HEK293 (cell line): Measurements from ENCODE around the gene DLG2.

Experiments used
- CTCF ChIA-PET: fragments of 350-600 bp; formaldehyde crosslinking; extraction: SDS; loops from one replicate; lab custom pipeline; 2021; ENCODE audit warnings: antibody characterized with exemption; lab: Yijun Ruan, JAX
- POLR2A ChIA-PET: fragments of 300-600 bp; formaldehyde crosslinking; extraction: SDS; loops from one replicate; lab custom pipeline; 2020; ENCODE audit warnings: antibody characterized with exemption, inconsistent platforms; lab: Yijun Ruan, JAX
- H3K27ac ChIP-seq: fragments of 200-500 bp; sonication (Bioruptor generic); 2 replicates; pipeline ENCODE4 v1.5.1; 2014; ENCODE audit warnings: low read depth, low read length, control low read depth, inconsistent platforms; ENCODE audit errors: extremely low read depth
- H3K36me3 ChIP-seq, 2 experiments: fragments of 200-500 bp in 1 of 2; sonication (Bioruptor generic) in 1 of 2; 1 replicate in 1 of 2; 2 replicates in 1 of 2; pipeline ENCODE4 v1.5.1; 2014 to 2017; ENCODE audit warnings: inconsistent platforms in 2 of 2, low read length in 2 of 2; ENCODE audit not compliant: control insufficient read depth in 2 of 2, insufficient read depth in 1 of 2
- H3K4me1 ChIP-seq: fragments of 200-500 bp; sonication (Bioruptor generic); 2 replicates; pipeline ENCODE4 v1.5.1; 2014; ENCODE audit warnings: mild to moderate bottlenecking, low read length, inconsistent platforms; ENCODE audit not compliant: control insufficient read depth, insufficient read depth
- H3K4me3 ChIP-seq: 2 replicates; pipeline ENCODE4 v1.5.1; 2011; ENCODE audit warnings: low read depth, mild to moderate bottlenecking, control low read depth, low read length, moderate library complexity
- H3K9me3 ChIP-seq: fragments of 200-500 bp; sonication (Bioruptor generic); 2 replicates; pipeline ENCODE4 v1.5.1; 2014; ENCODE audit warnings: low read depth, low read length, inconsistent platforms; ENCODE audit not compliant: control insufficient read depth, insufficient read depth
- HOXD13 ChIP-seq: sonication (generic); formaldehyde crosslinking; IDR thresholded peaks from 2 replicates; pipeline ENCODE4 v1.8.0; 2022; ENCODE audit warnings: missing genetic modification reagents, borderline replicate concordance
- KLF9 ChIP-seq: fragments of 450-650 bp; formaldehyde crosslinking; IDR thresholded peaks from 2 replicates; pipeline ENCODE4 v1.5.1; 2016; ENCODE audit warnings: missing biosample characterization, missing genetic modification characterization, low read depth
- PRDM1 ChIP-seq: fragments of 450-650 bp; formaldehyde crosslinking; IDR thresholded peaks from 2 replicates; pipeline ENCODE4; 2016; ENCODE audit warnings: missing biosample characterization, missing genetic modification characterization
- RBAK ChIP-seq: fragments of 450-650 bp; formaldehyde crosslinking; IDR thresholded peaks from 2 replicates; pipeline ENCODE4 v1.5.1; 2016; ENCODE audit warnings: missing biosample characterization, missing genetic modification characterization
- SP3 ChIP-seq: fragments of 450-650 bp; formaldehyde crosslinking; IDR thresholded peaks from 2 replicates; pipeline ENCODE4 v1.5.1; 2016; ENCODE audit warnings: missing biosample characterization, missing genetic modification characterization
- ZBTB17 ChIP-seq: fragments of 450-650 bp; formaldehyde crosslinking; IDR thresholded peaks from 2 replicates; pipeline ENCODE4 v1.5.1; 2016; ENCODE audit warnings: missing biosample characterization, missing genetic modification characterization
- ZFHX2 ChIP-seq: fragments of 450-650 bp; formaldehyde crosslinking; conservative IDR thresholded peaks from 2 replicates; pipeline ENCODE4 v1.5.1; 2016; ENCODE audit warnings: missing biosample characterization, missing genetic modification characterization
- ZNF10 ChIP-seq: fragments of 450-650 bp; formaldehyde crosslinking; IDR thresholded peaks from 2 replicates; pipeline ENCODE4 v1.5.1; 2017; ENCODE audit warnings: missing biosample characterization, missing genetic modification characterization
- ZNF138 ChIP-seq: fragments of 450-650 bp; formaldehyde crosslinking; IDR thresholded peaks from 2 replicates; pipeline ENCODE4 v1.5.1; 2016; ENCODE audit warnings: missing biosample characterization, missing genetic modification characterization, borderline replicate concordance
- ZNF146 ChIP-seq: fragments of 450-650 bp; formaldehyde crosslinking; IDR thresholded peaks from 2 replicates; pipeline ENCODE4 v1.5.1; 2016; ENCODE audit warnings: missing biosample characterization, missing genetic modification characterization
- ZNF16 ChIP-seq: fragments of 450-650 bp; formaldehyde crosslinking; IDR thresholded peaks from 2 replicates; pipeline ENCODE4 v1.5.1; 2016; ENCODE audit warnings: low read depth, missing biosample characterization, missing genetic modification characterization
- ZNF174 ChIP-seq: fragments of 450-650 bp; formaldehyde crosslinking; IDR thresholded peaks from 2 replicates; pipeline ENCODE4 v1.5.0; 2017; ENCODE audit warnings: missing biosample characterization, mild to moderate bottlenecking, missing genetic modification characterization
- ZNF274 ChIP-seq, 2 experiments: fragments of 200-500 bp in 1 of 2; fragments of 450-650 bp in 1 of 2; sonication (Bioruptor generic) in 1 of 2; formaldehyde crosslinking in 1 of 2; IDR thresholded peaks; 2 replicates each; pipeline versions ENCODE4 v1.5.1 to v1.6.1; 2014 to 2016; ENCODE audit warnings: borderline replicate concordance in 1 of 2, inconsistent platforms in 1 of 2, low read length in 1 of 2, missing biosample characterization in 1 of 2, missing genetic modification characterization in 1 of 2
- ZNF555 ChIP-seq: fragments of 450-650 bp; formaldehyde crosslinking; conservative IDR thresholded peaks from 2 replicates; pipeline ENCODE4 v1.5.1; 2017; ENCODE audit warnings: missing biosample characterization, mild to moderate bottlenecking, missing genetic modification characterization, inconsistent platforms
- ZNF571 ChIP-seq: fragments of 450-650 bp; formaldehyde crosslinking; IDR thresholded peaks from 2 replicates; pipeline ENCODE4 v1.5.0; 2017; ENCODE audit warnings: missing biosample characterization, missing genetic modification characterization
- ZNF629 ChIP-seq: fragments of 450-650 bp; formaldehyde crosslinking; IDR thresholded peaks from 2 replicates; pipeline ENCODE4 v1.5.1; 2017; ENCODE audit warnings: missing biosample characterization, missing genetic modification characterization
- ZNF776 ChIP-seq: fragments of 450-650 bp; formaldehyde crosslinking; IDR thresholded peaks from 2 replicates; pipeline ENCODE4 v1.5.0; 2017; ENCODE audit warnings: missing biosample characterization, missing genetic modification characterization, borderline replicate concordance
- TF ChIP-seq, protein P1 (sequence below): fragments of 450-650 bp; formaldehyde crosslinking; IDR thresholded peaks from 2 replicates; pipeline ENCODE4 v1.5.1; 2016; ENCODE audit warnings: missing biosample characterization, missing genetic modification characterization
- TF ChIP-seq, protein P2 (sequence below): fragments of 450-650 bp; formaldehyde crosslinking; IDR thresholded peaks from 2 replicates; pipeline ENCODE4 v1.5.1; 2016; ENCODE audit warnings: missing biosample characterization, missing genetic modification characterization, low read depth
- TF ChIP-seq, protein P3 (sequence below): fragments of 450-650 bp; formaldehyde crosslinking; IDR thresholded peaks from 2 replicates; pipeline ENCODE4 v1.5.1; 2016; ENCODE audit warnings: missing biosample characterization, missing genetic modification characterization
- TF ChIP-seq, protein P4 (sequence below): fragments of 450-650 bp; formaldehyde crosslinking; IDR thresholded peaks from 2 replicates; pipeline ENCODE4 v1.5.1; 2017; ENCODE audit warnings: missing biosample characterization, missing genetic modification characterization
- TF ChIP-seq, protein P5 (sequence below): fragments of 450-650 bp; formaldehyde crosslinking; IDR thresholded peaks from 2 replicates; pipeline ENCODE4 v1.5.1; 2016; ENCODE audit warnings: missing biosample characterization, missing genetic modification characterization
- TF ChIP-seq, protein P6 (sequence below): IDR thresholded peaks from 2 replicates; pipeline ENCODE4 v1.6.1; 2011; ENCODE audit warnings: mild to moderate bottlenecking, low read depth, low read length, borderline replicate concordance

Gene DLG2

DNA sequence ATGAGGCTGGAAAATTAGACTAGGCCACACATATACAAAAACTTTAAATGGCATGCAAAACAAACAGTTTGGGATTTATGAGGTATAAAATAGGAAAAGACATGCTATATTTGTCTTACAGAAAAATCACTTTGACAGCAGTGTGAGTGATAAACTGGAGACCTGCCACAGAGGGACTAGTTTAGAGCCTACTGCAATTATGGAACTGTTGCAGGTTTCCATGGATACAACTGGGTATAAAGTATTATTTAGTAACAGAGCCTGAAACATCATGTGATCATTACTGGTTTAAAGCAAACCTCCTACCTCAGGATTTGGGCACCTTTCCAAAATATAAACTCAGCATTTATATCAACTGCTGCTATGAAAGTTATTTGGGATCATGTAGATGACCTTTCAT, 1032.5 kb downstream of the DLG2 start (continued):
- TF ChIP-seq RBAK (tag by site-specific recombination): no peak
- TF ChIP-seq, protein P1, sequence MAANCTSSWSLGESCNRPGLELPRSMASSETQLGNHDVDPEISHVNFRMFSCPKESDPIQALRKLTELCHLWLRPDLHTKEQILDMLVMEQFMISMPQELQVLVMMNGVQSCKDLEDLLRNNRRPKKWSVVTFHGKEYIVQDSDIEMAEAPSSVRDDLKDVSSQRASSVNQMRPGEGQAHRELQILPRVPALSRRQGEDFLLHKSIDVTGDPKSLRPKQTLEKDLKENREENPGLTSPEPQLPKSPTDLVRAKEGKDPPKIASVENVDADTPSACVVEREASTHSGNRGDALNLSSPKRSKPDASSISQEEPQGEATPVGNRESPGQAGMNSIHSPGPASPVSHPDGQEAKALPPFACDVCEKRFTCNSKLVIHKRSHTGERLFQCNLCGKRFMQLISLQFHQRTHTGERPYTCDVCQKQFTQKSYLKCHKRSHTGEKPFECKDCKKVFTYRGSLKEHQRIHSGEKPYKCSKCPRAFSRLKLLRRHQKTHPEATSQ (tag by site-specific recombination): no peak
- no peak for TF ChIP-seq KLF9 (tag by site-specific recombination)
- TF ChIP-seq ZNF146 (tag by site-specific recombination): no peak
- no peak for TF ChIP-seq ZNF629 (tag by site-specific recombination)
- TF ChIP-seq, all 188 proteins: peak for 0

DNA sequence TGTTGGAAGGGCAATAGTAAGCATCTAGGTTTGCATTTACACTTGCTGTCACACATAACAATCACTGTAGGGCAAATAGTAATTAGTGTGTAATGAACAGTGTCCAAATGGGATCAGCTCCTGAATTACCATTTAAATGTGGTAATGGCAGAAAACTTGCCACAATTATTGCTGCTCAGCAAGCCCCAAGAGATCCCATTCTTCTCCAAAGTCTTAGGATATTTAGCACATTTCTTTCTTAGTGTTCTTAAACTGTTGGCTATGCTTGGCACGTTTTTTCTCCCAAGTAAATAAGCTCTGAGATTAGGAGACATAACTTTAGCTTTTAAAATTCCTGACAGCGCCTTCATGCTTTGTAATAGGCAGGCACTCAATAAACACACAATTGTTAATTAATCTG, 1037.0 kb downstream of the DLG2 start:
- POLR2A ChIA-PET: no interaction called here
- TF ChIP-seq ZFHX2 (tag by site-specific recombination): no peak
- no peak for TF ChIP-seq ZNF776
- TF ChIP-seq ZNF555: no peak
- TF ChIP-seq, protein P2, sequence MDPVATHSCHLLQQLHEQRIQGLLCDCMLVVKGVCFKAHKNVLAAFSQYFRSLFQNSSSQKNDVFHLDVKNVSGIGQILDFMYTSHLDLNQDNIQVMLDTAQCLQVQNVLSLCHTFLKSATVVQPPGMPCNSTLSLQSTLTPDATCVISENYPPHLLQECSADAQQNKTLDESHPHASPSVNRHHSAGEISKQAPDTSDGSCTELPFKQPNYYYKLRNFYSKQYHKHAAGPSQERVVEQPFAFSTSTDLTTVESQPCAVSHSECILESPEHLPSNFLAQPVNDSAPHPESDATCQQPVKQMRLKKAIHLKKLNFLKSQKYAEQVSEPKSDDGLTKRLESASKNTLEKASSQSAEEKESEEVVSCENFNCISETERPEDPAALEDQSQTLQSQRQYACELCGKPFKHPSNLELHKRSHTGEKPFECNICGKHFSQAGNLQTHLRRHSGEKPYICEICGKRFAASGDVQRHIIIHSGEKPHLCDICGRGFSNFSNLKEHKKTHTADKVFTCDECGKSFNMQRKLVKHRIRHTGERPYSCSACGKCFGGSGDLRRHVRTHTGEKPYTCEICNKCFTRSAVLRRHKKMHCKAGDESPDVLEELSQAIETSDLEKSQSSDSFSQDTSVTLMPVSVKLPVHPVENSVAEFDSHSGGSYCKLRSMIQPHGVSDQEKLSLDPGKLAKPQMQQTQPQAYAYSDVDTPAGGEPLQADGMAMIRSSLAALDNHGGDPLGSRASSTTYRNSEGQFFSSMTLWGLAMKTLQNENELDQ: no peak
- TF ChIP-seq, protein P1 (tag by site-specific recombination): no peak
- TF ChIP-seq, protein P3, sequence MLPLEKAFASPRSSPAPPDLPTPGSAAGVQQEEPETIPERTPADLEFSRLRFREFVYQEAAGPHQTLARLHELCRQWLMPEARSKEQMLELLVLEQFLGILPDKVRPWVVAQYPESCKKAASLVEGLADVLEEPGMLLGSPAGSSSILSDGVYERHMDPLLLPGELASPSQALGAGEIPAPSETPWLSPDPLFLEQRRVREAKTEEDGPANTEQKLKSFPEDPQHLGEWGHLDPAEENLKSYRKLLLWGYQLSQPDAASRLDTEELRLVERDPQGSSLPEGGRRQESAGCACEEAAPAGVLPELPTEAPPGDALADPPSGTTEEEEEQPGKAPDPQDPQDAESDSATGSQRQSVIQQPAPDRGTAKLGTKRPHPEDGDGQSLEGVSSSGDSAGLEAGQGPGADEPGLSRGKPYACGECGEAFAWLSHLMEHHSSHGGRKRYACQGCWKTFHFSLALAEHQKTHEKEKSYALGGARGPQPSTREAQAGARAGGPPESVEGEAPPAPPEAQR (tag by site-specific recombination): no peak
- no peak for TF ChIP-seq ZNF138
- no peak for TF ChIP-seq ZBTB17 (tag by site-specific recombination)
- no peak for TF ChIP-seq ZNF16 (tag by site-specific recombination)
- no peak for TF ChIP-seq ZNF571
- TF ChIP-seq, protein P4, sequence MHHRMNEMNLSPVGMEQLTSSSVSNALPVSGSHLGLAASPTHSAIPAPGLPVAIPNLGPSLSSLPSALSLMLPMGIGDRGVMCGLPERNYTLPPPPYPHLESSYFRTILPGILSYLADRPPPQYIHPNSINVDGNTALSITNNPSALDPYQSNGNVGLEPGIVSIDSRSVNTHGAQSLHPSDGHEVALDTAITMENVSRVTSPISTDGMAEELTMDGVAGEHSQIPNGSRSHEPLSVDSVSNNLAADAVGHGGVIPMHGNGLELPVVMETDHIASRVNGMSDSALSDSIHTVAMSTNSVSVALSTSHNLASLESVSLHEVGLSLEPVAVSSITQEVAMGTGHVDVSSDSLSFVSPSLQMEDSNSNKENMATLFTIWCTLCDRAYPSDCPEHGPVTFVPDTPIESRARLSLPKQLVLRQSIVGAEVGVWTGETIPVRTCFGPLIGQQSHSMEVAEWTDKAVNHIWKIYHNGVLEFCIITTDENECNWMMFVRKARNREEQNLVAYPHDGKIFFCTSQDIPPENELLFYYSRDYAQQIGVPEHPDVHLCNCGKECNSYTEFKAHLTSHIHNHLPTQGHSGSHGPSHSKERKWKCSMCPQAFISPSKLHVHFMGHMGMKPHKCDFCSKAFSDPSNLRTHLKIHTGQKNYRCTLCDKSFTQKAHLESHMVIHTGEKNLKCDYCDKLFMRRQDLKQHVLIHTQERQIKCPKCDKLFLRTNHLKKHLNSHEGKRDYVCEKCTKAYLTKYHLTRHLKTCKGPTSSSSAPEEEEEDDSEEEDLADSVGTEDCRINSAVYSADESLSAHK (tag by site-specific recombination): no peak
- TF ChIP-seq, protein P5, sequence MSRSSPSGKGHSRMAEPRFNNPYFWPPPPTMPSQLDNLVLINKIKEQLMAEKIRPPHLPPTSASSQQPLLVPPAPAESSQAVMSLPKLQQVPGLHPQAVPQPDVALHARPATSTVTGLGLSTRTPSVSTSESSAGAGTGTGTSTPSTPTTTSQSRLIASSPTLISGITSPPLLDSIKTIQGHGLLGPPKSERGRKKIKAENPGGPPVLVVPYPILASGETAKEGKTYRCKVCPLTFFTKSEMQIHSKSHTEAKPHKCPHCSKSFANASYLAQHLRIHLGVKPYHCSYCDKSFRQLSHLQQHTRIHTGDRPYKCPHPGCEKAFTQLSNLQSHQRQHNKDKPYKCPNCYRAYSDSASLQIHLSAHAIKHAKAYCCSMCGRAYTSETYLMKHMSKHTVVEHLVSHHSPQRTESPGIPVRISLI: no peak
- TF ChIP-seq, protein P6, sequence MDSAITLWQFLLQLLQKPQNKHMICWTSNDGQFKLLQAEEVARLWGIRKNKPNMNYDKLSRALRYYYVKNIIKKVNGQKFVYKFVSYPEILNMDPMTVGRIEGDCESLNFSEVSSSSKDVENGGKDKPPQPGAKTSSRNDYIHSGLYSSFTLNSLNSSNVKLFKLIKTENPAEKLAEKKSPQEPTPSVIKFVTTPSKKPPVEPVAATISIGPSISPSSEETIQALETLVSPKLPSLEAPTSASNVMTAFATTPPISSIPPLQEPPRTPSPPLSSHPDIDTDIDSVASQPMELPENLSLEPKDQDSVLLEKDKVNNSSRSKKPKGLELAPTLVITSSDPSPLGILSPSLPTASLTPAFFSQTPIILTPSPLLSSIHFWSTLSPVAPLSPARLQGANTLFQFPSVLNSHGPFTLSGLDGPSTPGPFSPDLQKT: no peak
- no peak for TF ChIP-seq HOXD13
- no peak for TF ChIP-seq ZNF174 (tag by site-specific recombination)
- no peak for TF ChIP-seq ZNF10 (tag by site-specific recombination)
- no peak for TF ChIP-seq ZNF274 (IDR thresholded peaks at IDR 0.05; ENCODE audit: low read length)
- TF ChIP-seq ZNF274 (tag by site-specific recombination; IDR thresholded peaks at IDR 0.05; ENCODE audit: borderline replicate concordance): no peak
- no peak for TF ChIP-seq ZNF629 (tag by site-specific recombination)
- no peak for TF ChIP-seq SP3 (tag by site-specific recombination)
- TF ChIP-seq PRDM1 (tag by site-specific recombination): no peak
- Histone ChIP-seq H3K36me3 (no peaks in the 10 kb centered on the region), H3K27ac (no peak overlapping the region), H3K4me3 (no peak overlapping the region), H3K9me3 (no peaks in the 10 kb centered on the region), H3K4me1 (no peaks in the 10 kb centered on the region)
- CTCF ChIA-PET: interaction anchor here (1.8 kb wide), 1 partner anchor 25 kb away, joined by 5 read pairs; no protein-coding TSS in a partner anchor
